NOMO-1 (cell line): ENCODE measurements around the gene OXSR1.

Experiments
- DNase-seq, 2 experiments: peaks; one replicate each; lab custom pipeline; 2025; ENCODE audit not compliant: unreplicated experiment in 2 of 2; lab: John Stamatoyannopoulos, UW

OXSR1 gene

GRCh38 chr3:38297537-38297936 lies 132.2 kb downstream of the OXSR1 start:
- DNase-seq, result no peak

DNA sequence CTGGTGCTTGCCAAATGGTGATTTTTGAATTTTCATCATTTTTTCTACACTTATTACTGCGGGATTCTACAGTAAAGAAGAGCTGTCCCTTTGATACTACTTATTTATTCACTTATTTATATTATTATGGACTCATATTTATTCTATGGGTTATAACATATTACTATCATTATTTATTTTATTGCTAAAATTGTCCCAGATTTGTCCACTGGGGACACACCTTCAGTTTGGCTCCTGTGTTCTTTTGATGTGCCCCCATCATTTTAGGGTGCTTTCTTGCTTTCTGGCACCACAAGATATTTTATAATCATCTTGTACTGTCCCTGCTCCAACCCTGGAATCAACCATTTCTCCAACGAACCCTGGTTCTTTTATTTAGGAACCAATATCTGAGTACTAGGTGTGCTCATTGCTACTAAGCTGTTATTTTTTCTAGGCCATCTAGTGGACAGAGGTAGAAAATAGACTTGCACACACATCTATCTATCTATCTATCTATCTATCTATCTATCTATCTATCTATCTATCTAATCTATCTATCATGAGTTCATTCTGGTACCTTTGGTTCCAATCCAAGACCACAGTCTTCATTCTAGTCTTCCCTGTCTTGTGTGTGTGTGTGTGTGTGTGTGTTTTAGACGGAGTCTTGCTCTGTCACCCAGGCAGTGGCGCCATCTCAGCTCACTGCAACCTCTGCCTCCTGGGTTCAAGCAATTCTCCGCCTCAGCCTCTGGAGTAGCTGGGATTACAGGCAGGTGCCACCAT lies 132.8 kb downstream of the OXSR1 start:
- DNase-seq, result no peak
